HepG2 (cell line): ENCODE results near the gene TPRKB. TPM values are rescaled to one million over a fixed set of nuclear protein-coding genes. Genes with fewer than 3 reads are reported as not detected.

Experiments used
- ARID4A ChIP-seq: sonication (generic); formaldehyde crosslinking; IDR thresholded peaks from 2 replicates; pipeline ENCODE4 v1.5.0; 2020; ENCODE audit warnings: mild to moderate bottlenecking, missing genetic modification reagents, borderline replicate concordance
- JUND ChIP-seq: sonication (generic); formaldehyde crosslinking; IDR thresholded peaks from 2 replicates; pipeline ENCODE4 v1.8.0; 2022; ENCODE audit warnings: mild to moderate bottlenecking, missing genetic modification reagents
- PHF8 ChIP-seq: sonication (generic); formaldehyde crosslinking; IDR thresholded peaks from 2 replicates; pipeline ENCODE4 v1.5.0; 2020; ENCODE audit warnings: missing genetic modification reagents
- POGZ ChIP-seq: sonication (generic); formaldehyde crosslinking; IDR thresholded peaks from 2 replicates; pipeline ENCODE4 v1.4.0; 2020; ENCODE audit warnings: mild to moderate bottlenecking, missing genetic modification reagents
- POLR2G ChIP-seq: fragments of 200-400 bp; formaldehyde crosslinking; IDR thresholded peaks from 2 replicates; pipeline ENCODE4 v1.6.1; 2018; ENCODE audit warnings: mild to moderate bottlenecking, low read depth, low read length, moderate library complexity
- SAP130 ChIP-seq: IDR thresholded peaks from 2 replicates; pipeline ENCODE4 v1.6.1; 2016; ENCODE audit warnings: low read depth
- SPEN ChIP-seq: sonication (generic); formaldehyde crosslinking; IDR thresholded peaks from 2 replicates; pipeline ENCODE4 v1.5.1; 2020; ENCODE audit warnings: low read depth, mild to moderate bottlenecking, missing genetic modification reagents
- TFE3 ChIP-seq: IDR thresholded peaks from 2 replicates; pipeline ENCODE4 v1.6.1; 2016
- ZNF121 ChIP-seq: sonication (generic); formaldehyde crosslinking; IDR thresholded peaks from 2 replicates; pipeline ENCODE4 v1.5.0; 2020; ENCODE audit warnings: mild to moderate bottlenecking, missing genetic modification reagents
- ZNF501 ChIP-seq: sonication (generic); formaldehyde crosslinking; IDR thresholded peaks from 2 replicates; pipeline ENCODE4 v1.5.1; 2020; ENCODE audit warnings: mild to moderate bottlenecking, moderate library complexity, missing genetic modification reagents
- ZNF629 ChIP-seq: sonication (generic); formaldehyde crosslinking; conservative IDR thresholded peaks from 2 replicates; pipeline ENCODE4 v1.5.0; 2020; ENCODE audit warnings: missing genetic modification reagents
- ZNF788 ChIP-seq: sonication (generic); formaldehyde crosslinking; IDR thresholded peaks from 2 replicates; pipeline ENCODE4 v1.5.0; 2020; ENCODE audit warnings: mild to moderate bottlenecking, missing genetic modification reagents, borderline replicate concordance
- polyA plus RNA-seq, 8 experiments: library from polyadenylated mRNA; depleted of rRNA in 3 of 8; stranded (reverse) in 7 of 8; unstranded in 1 of 8; fragments of >200 nt; fragmentation: Illumina TruSeq in 4 of 8; extraction: Trizol in 4 of 8; gene quantifications; 2 replicates each; pipeline versions ENCODE4 v1.2.1 to v1.2.3, GENCODE V29; 2011 to 2016; ENCODE audit warnings: low read depth in 4 of 8, missing spikeins in 1 of 8, mixed read lengths in 1 of 8; ENCODE audit not compliant: insufficient read depth in 1 of 8
- total RNA-seq, 5 experiments: library from RNA; depleted of rRNA; stranded (reverse); fragments of >200 nt; fragmentation: Illumina TruSeq; extraction: Trizol; gene quantifications; 2 replicates each; pipeline ENCODE4 v1.2.3, GENCODE V29; 2016; ENCODE audit warnings: low read depth in 1 of 5
- TF ChIP-seq, protein P1 (sequence below): sonication (generic); formaldehyde crosslinking; IDR thresholded peaks from 2 replicates; pipeline ENCODE4 v1.5.1; 2020; ENCODE audit warnings: mild to moderate bottlenecking, missing genetic modification reagents, moderate library complexity
- TF ChIP-seq, protein P2 (sequence below): sonication (generic); formaldehyde crosslinking; IDR thresholded peaks from 2 replicates; pipeline ENCODE4 v1.5.1; 2020; ENCODE audit warnings: missing genetic modification reagents, mild to moderate bottlenecking, borderline replicate concordance
- TF ChIP-seq, protein P3 (sequence below): sonication (generic); formaldehyde crosslinking; IDR thresholded peaks from 2 replicates; pipeline ENCODE4 v1.5.1; 2020; ENCODE audit warnings: mild to moderate bottlenecking, moderate library complexity, missing genetic modification reagents
- TF ChIP-seq, protein P4 (sequence below): sonication (generic); formaldehyde crosslinking; IDR thresholded peaks from 2 replicates; pipeline ENCODE4 v1.4.0; 2020; ENCODE audit warnings: missing genetic modification reagents

The TPRKB gene
- total and polyA plus RNA-seq, 2 of the 13 experiments (the other 11 are each of a cell fraction or from before 2014, with no cell fraction given) = 32.0 to 58.0 TPM

DNA sequence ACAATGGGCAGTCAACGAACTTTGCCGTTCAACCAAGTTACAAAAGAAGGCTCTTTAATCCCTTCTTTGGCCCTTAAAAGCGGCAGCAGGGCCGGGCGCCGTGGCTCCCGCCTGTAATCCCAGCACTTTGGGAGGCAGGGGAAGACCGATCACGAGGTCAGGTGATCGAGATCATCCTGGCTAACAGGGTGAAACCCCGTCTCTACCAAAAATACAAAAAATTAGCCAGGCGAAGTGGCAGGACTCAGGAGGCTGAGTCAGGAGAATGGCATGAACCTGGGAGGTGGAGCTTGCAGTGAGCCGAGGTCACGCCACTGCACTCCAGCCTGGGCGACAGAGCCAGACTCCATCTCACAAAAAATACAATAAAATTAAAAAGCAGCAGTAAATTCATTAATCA lies 46.3 kb upstream of the TPRKB start (continued):
- TF ChIP-seq POLR2G (peak; percentile 44; the same call in 1 of the 2 replicates), SAP130 (CRISPR knock-in tag) (peak; percentile 25; the same call in 1 of the 2 replicates), ZNF121 (peak; percentile 73), ZNF501 (CRISPR knock-in tag) (peak; percentile 88), PHF8 (CRISPR knock-in tag) (peak; percentile 42), ZNF629 (CRISPR knock-in tag) (peak; percentile 92), ZNF788 (CRISPR knock-in tag) (peak; percentile 27; the same call in 1 of the 2 replicates), SPEN (CRISPR knock-in tag) (peak; percentile 22; the same call in 1 of the 2 replicates), TFE3 (CRISPR knock-in tag) (0 out of 2 replicates have a peak, but pooled peaks have one; percentile 43), POGZ (CRISPR knock-in tag) (0 out of 2 replicates have a peak, but pooled peaks have one; percentile 4), ARID4A (CRISPR knock-in tag) (peak; percentile 35; the same call in 1 of the 2 replicates), JUND (peak; percentile 88)
- TF ChIP-seq, protein P1, sequence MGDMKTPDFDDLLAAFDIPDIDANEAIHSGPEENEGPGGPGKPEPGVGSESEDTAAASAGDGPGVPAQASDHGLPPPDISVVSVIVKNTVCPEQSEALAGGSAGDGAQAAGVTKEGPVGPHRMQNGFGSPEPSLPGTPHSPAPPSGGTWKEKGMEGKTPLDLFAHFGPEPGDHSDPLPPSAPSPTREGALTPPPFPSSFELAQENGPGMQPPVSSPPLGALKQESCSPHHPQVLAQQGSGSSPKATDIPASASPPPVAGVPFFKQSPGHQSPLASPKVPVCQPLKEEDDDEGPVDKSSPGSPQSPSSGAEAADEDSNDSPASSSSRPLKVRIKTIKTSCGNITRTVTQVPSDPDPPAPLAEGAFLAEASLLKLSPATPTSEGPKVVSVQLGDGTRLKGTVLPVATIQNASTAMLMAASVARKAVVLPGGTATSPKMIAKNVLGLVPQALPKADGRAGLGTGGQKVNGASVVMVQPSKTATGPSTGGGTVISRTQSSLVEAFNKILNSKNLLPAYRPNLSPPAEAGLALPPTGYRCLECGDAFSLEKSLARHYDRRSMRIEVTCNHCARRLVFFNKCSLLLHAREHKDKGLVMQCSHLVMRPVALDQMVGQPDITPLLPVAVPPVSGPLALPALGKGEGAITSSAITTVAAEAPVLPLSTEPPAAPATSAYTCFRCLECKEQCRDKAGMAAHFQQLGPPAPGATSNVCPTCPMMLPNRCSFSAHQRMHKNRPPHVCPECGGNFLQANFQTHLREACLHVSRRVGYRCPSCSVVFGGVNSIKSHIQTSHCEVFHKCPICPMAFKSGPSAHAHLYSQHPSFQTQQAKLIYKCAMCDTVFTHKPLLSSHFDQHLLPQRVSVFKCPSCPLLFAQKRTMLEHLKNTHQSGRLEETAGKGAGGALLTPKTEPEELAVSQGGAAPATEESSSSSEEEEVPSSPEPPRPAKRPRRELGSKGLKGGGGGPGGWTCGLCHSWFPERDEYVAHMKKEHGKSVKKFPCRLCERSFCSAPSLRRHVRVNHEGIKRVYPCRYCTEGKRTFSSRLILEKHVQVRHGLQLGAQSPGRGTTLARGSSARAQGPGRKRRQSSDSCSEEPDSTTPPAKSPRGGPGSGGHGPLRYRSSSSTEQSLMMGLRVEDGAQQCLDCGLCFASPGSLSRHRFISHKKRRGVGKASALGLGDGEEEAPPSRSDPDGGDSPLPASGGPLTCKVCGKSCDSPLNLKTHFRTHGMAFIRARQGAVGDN = peak; percentile 72
- TF ChIP-seq, protein P2, sequence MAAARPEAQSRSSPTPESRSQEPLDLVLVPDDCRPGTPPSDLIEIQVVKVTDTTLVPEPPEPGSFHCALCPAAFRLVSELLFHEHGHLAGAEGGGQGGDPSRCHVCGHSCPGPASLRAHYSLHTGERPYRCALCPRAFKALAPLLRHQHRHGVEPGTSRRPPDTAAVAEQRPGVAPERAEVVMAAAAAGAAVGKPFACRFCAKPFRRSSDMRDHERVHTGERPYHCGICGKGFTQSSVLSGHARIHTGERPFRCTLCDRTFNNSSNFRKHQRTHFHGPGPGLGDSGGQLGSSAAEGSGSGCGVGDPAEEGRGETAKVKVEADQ = 0 out of 2 replicates have a peak, but pooled peaks have one; percentile 20
- TF ChIP-seq, protein P3, sequence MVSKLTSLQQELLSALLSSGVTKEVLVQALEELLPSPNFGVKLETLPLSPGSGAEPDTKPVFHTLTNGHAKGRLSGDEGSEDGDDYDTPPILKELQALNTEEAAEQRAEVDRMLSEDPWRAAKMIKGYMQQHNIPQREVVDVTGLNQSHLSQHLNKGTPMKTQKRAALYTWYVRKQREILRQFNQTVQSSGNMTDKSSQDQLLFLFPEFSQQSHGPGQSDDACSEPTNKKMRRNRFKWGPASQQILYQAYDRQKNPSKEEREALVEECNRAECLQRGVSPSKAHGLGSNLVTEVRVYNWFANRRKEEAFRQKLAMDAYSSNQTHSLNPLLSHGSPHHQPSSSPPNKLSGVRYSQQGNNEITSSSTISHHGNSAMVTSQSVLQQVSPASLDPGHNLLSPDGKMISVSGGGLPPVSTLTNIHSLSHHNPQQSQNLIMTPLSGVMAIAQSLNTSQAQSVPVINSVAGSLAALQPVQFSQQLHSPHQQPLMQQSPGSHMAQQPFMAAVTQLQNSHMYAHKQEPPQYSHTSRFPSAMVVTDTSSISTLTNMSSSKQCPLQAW = 0 out of 2 replicates have a peak, but pooled peaks have one; percentile 53
- TF ChIP-seq, protein P4, sequence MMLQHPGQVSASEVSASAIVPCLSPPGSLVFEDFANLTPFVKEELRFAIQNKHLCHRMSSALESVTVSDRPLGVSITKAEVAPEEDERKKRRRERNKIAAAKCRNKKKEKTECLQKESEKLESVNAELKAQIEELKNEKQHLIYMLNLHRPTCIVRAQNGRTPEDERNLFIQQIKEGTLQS (CRISPR knock-in tag) = peak; percentile 93
